Astrocyte of the spinal cord (primary cell): ENCODE data around the gene RABGAP1L.

Experiments used
- DNase-seq: peaks from one replicate; pipeline ENCODE4 v3.0.0; 2011; ENCODE audit warnings: low read depth, low spot score
- H3K4me3 ChIP-seq: 2 replicates; pipeline ENCODE4 v1.5.1; 2011; ENCODE audit warnings: low read depth, mild to moderate bottlenecking, low read length, moderate library complexity
- CTCF ChIP-seq: IDR thresholded peaks from 2 replicates; pipeline ENCODE4 v1.5.1; 2012; ENCODE audit warnings: low read depth, mild to moderate bottlenecking, low read length, inconsistent platforms
- in situ Hi-C: cut with HindIII; loops from 2 replicates; pipeline ENCODE4 v1.10.0; 2017; ENCODE audit warnings: low sequenced_read_pairs

The RABGAP1L gene

GRCh38 chr1:174194461-174194860, 35.1 kb downstream of the RABGAP1L start:
- in situ Hi-C loops, result no loop called here
- TF ChIP-seq CTCF, result no peak

GRCh38 chr1:174197088-174197487, 37.8 kb downstream of the RABGAP1L start:
- no peak overlapping the region for H3K4me3 ChIP-seq
- no peak for TF ChIP-seq CTCF
- no peak for DNase-seq
- in situ Hi-C loops, result no loop called here

More at GRCh38 chr1:174194461-174194860, 35.1 kb downstream of the RABGAP1L start:
- no peak overlapping the region for H3K4me3 ChIP-seq
- no peak for DNase-seq

GRCh38 chr1:174197547-174197946, 38.2 kb downstream of the RABGAP1L start:
- H3K4me3 ChIP-seq, result no peak overlapping the region
- DNase-seq, result no peak
- in situ Hi-C loops, result no loop called here
- no peak for TF ChIP-seq CTCF

GRCh38 chr1:174198202-174198601, 38.9 kb downstream of the RABGAP1L start:
- no peak for TF ChIP-seq CTCF
- in situ Hi-C loops, result no loop called here
- no peak overlapping the region for H3K4me3 ChIP-seq
- DNase-seq, result no peak

GRCh38 chr1:174200746-174201145, 41.4 kb downstream of the RABGAP1L start:
- no peak for DNase-seq
- no peak overlapping the region for H3K4me3 ChIP-seq
- in situ Hi-C loops, result no loop called here
- TF ChIP-seq CTCF, result no peak

- no peak for TF ChIP-seq CTCF
- H3K4me3 ChIP-seq, result no peak overlapping the region
- DNase-seq, result no peak
- in situ Hi-C loops, result no loop called here
Measured at GRCh38 chr1:174204697-174205308, 45.5 kb downstream of the RABGAP1L start.
